AG04449 (cell line): Measurements from ENCODE around the gene GALC.

ENCODE experiments used
- CTCF ChIA-PET: fragments of 350-600 bp; formaldehyde crosslinking; extraction: SDS; loops from one replicate; lab custom pipeline; 2021; ENCODE audit warnings: antibody characterized with exemption; lab: Yijun Ruan, JAX
- POLR2A ChIA-PET: fragments of 400-600, 350-600 bp; formaldehyde crosslinking; extraction: SDS; loops from one replicate; lab custom pipeline; 2020; ENCODE audit warnings: antibody characterized with exemption, inconsistent platforms; lab: Yijun Ruan, JAX
- DNase-seq: peaks from one replicate; pipeline ENCODE4 v3.0.0-alpha.2; 2010; ENCODE audit warnings: low read depth, low spot score
- H3K4me3 ChIP-seq: 2 replicates; pipeline ENCODE4 v1.5.1; 2011; ENCODE audit warnings: low read depth, mild to moderate bottlenecking, control low read depth, low read length
- TF ChIP-seq, protein P1 (sequence below): IDR thresholded peaks from one replicate; pipeline ENCODE4 v1.5.1; 2011; ENCODE audit warnings: mild to moderate bottlenecking, moderate library complexity, low read length, control low read depth, inconsistent platforms; ENCODE audit not compliant: insufficient read depth; ENCODE audit errors: missing control alignments

GALC gene

DNA sequence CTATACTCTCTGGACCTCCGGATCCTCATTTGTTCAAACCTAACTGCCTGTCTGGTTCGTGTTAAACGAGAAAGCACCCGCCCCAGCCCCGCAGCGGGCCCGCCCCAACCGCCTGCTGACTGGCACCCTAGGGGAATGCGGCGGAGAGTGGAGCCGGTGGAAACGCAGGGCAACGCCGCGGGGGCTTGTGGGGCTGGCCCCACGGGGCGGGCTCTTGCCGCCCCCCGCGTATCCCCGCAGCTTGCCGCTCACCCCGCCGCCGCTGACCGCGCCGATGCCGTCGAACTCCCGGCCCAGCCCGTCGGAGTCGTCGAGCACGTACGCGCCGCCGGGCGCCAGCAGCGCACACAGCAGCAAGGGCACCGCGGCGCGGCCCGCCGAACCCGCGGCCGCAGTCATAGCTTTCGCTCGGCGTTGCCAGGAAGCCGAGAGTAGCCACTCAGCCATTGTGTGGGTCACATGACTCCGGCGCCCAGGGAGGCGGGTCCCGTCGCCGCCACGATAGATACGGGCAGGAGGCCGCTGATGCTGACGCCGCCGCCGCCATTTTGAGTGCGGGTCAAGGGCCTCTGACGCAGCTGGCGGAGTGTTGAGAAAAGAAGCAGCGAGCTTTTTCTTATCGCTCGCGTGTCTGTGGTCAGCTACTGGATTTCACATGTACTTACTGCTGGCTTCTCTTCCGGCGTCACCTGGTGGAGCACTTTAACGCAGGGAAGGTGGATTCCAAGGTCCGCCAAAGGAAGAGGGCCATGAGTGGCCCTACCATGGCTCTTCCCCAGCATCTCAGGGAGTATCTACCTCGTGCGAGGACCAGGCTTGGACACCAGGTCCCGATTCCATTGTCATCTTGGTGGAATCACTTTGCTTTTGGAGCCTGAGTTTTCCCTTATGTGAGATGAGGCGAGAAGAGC, at the start of gene GALC:
GALC (minus strand) TSS at position 465 of the 911 bp plus-strand sequence; CDS start at position 447, 18 bp downstream.
- DNase-seq, result peak; percentile 34
- ChIA-PET POLR2A (interaction anchor here (0.6 kb wide), 2 partner anchors 296 to 755 kb away, joined by 3 read pairs; no protein-coding TSS in a partner anchor), CTCF (interaction anchor here (1.2 to 1.4 kb wide), 2 partner anchors 11 to 47 kb away, joined by 3 to 5 read pairs; partner anchors contain the start of gene GPR65)
- TF ChIP-seq, protein P1, sequence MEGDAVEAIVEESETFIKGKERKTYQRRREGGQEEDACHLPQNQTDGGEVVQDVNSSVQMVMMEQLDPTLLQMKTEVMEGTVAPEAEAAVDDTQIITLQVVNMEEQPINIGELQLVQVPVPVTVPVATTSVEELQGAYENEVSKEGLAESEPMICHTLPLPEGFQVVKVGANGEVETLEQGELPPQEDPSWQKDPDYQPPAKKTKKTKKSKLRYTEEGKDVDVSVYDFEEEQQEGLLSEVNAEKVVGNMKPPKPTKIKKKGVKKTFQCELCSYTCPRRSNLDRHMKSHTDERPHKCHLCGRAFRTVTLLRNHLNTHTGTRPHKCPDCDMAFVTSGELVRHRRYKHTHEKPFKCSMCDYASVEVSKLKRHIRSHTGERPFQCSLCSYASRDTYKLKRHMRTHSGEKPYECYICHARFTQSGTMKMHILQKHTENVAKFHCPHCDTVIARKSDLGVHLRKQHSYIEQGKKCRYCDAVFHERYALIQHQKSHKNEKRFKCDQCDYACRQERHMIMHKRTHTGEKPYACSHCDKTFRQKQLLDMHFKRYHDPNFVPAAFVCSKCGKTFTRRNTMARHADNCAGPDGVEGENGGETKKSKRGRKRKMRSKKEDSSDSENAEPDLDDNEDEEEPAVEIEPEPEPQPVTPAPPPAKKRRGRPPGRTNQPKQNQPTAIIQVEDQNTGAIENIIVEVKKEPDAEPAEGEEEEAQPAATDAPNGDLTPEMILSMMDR, result no peak
- peak within 1 kb of the TSS; percentile 68 for H3K4me3 ChIP-seq

DNA sequence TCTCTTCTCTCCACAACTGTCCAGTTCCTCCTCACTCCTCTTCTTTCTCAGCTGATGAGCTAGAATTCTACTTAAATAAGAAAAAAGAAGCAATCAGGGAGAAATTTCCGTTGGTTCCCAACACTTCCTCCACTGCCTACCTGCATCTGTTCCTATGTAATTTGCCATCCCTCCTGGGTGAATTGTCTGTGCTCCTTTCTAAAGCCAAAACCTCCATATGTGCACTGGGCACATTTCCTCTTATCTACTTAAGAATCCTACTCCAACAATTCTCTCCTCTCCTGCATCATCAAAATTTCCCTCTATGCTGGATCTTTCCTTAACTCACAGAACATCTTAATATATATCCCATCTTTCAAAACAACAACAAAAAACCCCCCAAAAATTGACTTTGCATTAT, 47.2 kb upstream of the GALC start:
- POLR2A ChIA-PET, result no interaction called here
- TF ChIP-seq, protein P1, result no peak
- H3K4me3 ChIP-seq, result no peak overlapping the region
- CTCF ChIA-PET, result interaction anchor here (1.0 kb wide), 1 partner anchor 26 kb away, joined by 4 read pairs; no protein-coding TSS in a partner anchor
- no peak for DNase-seq

DNA sequence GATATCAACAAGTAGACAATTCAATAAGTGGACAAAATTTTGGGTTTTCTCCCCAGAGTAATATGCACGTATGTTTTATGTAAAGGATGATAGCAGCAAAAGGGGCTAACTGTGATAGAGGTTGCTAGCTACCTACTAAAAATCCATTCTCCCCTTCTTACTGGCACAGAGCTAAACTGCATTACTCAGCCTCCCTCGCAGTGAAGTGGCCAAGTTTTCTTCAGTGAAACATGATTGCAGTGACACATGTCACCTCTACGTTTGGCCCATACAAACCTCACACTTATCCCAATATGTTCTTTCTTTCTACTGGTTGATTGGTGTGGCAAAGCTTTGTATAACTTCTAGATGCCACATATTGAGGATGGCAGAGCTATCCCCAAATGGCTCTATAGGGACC, 46.2 kb upstream of the GALC start:
- DNase-seq, result no peak
- CTCF ChIA-PET, result interaction anchor here (1.0 kb wide), 1 partner anchor 25 kb away, joined by 3 read pairs; no protein-coding TSS in a partner anchor
- TF ChIP-seq, protein P1, result no peak
- POLR2A ChIA-PET, result no interaction called here
- no peak overlapping the region for H3K4me3 ChIP-seq

DNA sequence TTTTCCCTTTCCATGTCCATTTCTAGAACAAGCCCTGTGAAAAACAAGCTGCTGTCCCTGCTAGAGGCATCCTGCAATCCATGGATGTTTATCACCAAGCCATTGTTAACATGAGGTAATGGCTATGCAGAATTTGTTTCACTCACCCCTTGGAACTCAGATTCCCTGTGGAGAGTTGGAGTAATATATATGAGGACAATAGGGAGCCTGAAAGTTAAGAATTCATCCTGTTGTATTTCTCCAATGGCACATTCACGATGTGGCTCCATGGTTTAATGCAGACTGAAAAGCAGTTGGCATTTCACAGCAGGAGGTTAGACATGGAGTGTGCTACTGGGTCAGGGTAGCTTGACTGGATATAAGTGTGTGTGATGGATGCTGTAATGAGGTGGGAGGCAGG, 44.3 kb upstream of the GALC start:
- TF ChIP-seq, protein P1, result no peak
- H3K4me3 ChIP-seq, result no peak overlapping the region
- ChIA-PET POLR2A (no interaction called here), CTCF (no interaction called here)
- no peak for DNase-seq

DNA sequence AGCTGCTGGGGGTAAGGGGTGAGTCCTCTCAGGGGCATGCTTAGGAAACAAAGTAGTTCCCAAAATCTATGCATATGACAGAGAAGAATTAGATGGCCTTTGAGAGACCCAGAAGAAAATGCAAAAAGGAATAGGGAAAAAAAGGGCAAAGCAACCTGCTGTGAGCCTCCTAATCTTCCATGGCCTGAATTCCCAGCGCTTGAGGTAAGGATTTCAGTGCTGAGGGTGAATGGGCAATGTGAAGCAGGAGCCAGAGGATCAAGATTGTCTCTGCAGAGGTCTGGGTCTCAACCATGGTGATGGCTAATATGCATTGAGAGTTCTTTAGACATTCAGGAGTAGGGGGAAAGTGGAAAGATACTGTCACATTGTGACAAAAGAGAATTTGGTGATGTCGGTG, 43.4 kb upstream of the GALC start:
- no peak overlapping the region for H3K4me3 ChIP-seq
- TF ChIP-seq, protein P1, result no peak
- DNase-seq, result no peak
- CTCF ChIA-PET, result no interaction called here
- POLR2A ChIA-PET, result no interaction called here

DNA sequence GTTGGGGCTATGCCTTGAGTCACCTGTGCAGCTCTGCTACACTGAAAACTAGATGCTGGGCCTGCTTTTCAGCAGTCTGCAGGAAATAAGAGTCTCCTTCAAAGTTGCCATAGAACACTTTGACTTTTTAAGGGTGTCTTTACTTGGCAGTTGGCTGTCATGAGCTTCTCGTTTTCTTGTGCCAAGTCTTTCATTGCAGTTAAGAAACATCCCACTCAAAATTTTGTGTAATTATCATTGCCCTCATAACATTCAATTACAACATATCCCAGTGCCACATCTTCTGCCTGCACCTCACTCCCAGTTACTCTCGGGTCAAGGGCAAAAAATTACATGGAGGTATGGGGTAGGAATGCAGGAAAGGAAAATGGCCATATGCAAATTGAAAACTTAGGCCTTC, 41.1 kb upstream of the GALC start:
- TF ChIP-seq, protein P1, result no peak
- no peak for DNase-seq
- no peak overlapping the region for H3K4me3 ChIP-seq
- POLR2A ChIA-PET, result no interaction called here
- CTCF ChIA-PET, result no interaction called here
